HG03457 (cell line): ENCODE measurements around the gene NEK6.

Source experiments
- ATAC-seq: cut with Tn5 transposase; IDR thresholded peaks from one replicate; pipeline ENCODE4 v1.9.1; 2021; ENCODE audit warnings: moderate number of reproducible peaks; ENCODE audit not compliant: unreplicated experiment

NEK6 gene

GRCh38 chr9:124351672-124352468 is 94.1 kb downstream of the NEK6 start:
- ATAC-seq = no peak

- ATAC-seq = no peak
Measured at GRCh38 chr9:124352616-124353015, 94.9 kb downstream of the NEK6 start.

- no peak for ATAC-seq
Measured at GRCh38 chr9:124353166-124353768, 95.5 kb downstream of the NEK6 start.

- ATAC-seq = no peak
Measured at GRCh38 chr9:124353811-124354274, 96.1 kb downstream of the NEK6 start.

- ATAC-seq = no peak
Measured at GRCh38 chr9:124354346-124355038, 96.7 kb downstream of the NEK6 start.

GRCh38 chr9:124355039-124355940 is 97.5 kb downstream of the NEK6 start:
- no peak for ATAC-seq

- no peak for ATAC-seq
Measured at GRCh38 chr9:124355941-124356744, 98.4 kb downstream of the NEK6 start.

- no peak for ATAC-seq
Measured at GRCh38 chr9:124356745-124357390, 99.1 kb downstream of the NEK6 start.

GRCh38 chr9:124357721-124358361 is 100.1 kb downstream of the NEK6 start:
- ATAC-seq = no peak

- no peak for ATAC-seq
Measured at GRCh38 chr9:124358631-124359030, 100.9 kb downstream of the NEK6 start.

- ATAC-seq = no peak
Measured at GRCh38 chr9:124359426-124359825, 101.7 kb downstream of the NEK6 start.

- ATAC-seq = no peak
Measured at GRCh38 chr9:124359855-124360678, 102.3 kb downstream of the NEK6 start.

GRCh38 chr9:124361128-124361527 is 103.4 kb downstream of the NEK6 start:
- no peak for ATAC-seq

- no peak for ATAC-seq
Measured at GRCh38 chr9:124363326-124364096, 105.8 kb downstream of the NEK6 start.

GRCh38 chr9:124364141-124364540 is 106.4 kb downstream of the NEK6 start:
- no peak for ATAC-seq

- no peak for ATAC-seq
Measured at GRCh38 chr9:124365036-124365435, 107.3 kb downstream of the NEK6 start.

- no peak for ATAC-seq
Measured at GRCh38 chr9:124366476-124367220, 108.9 kb downstream of the NEK6 start.
